ENCODE results near the gene APAF1. TPM values are rescaled to one million over a fixed set of nuclear protein-coding genes. Genes with fewer than 3 reads are reported as not detected.

The APAF1 gene
- total and polyA plus RNA-seq, 10 of the 15 experiments (the other 5 are each of a cell fraction or from before 2014, with no cell fraction given) = 4.2 to 19.1 (median 14.2) TPM

- TF ChIP-seq BCLAF1 (IDR thresholded peaks at IDR 0.05) (no peak), ZNF622 (IDR thresholded peaks at IDR 0.05) (no peak), SMAD1 (IDR thresholded peaks at IDR 0.05; ENCODE audit: low read depth, partially characterized antibody) (no peak), EP300 (IDR thresholded peaks at IDR 0.05; ENCODE audit: borderline replicate concordance in 1 of 2, control insufficient read depth in 1 of 2, low read depth in 2 of 2, low read length in 2 of 2) (no peak), ESRRA (IDR thresholded peaks at IDR 0.05; ENCODE audit: low read length) (no peak), YBX1 (IDR thresholded peaks at IDR 0.05) (no peak), PRDM15 (CRISPR knock-in tag; IDR thresholded peaks at IDR 0.05) (no peak), MEF2A (IDR thresholded peaks at IDR 0.05; ENCODE audit: insufficient read depth, low read depth, low read length) (no peak), RBBP5 (conservative IDR thresholded peaks at IDR 0.05) (no peak), NR2F1 (conservative IDR thresholded peaks at IDR 0.05) (peak; percentile 96), HDAC6 (IDR thresholded peaks at IDR 0.05; ENCODE audit: unreplicated experiment) (no peak), WRNIP1 (IDR thresholded peaks at IDR 0.05; ENCODE audit: borderline replicate concordance, low read depth, low read length) (no peak), BHLHE40 (IDR thresholded peaks at IDR 0.05; ENCODE audit: borderline replicate concordance in 1 of 2, low read depth in 2 of 2, low read length in 1 of 2) (peak; percentile 49 to 72; a peak in 2 of 4 replicates), ZBTB40 (IDR thresholded peaks at IDR 0.05; ENCODE audit: borderline replicate concordance) (no peak), CEBPZ (IDR thresholded peaks at IDR 0.05; ENCODE audit: low read depth, low read length) (no peak)
Observed at GRCh38 chr12:98612696-98613334, 32.3 kb upstream of the APAF1 start (continued).
